Measurements from ENCODE around the gene SIAH3. TPM values are rescaled to one million over a fixed set of nuclear protein-coding genes. Genes with fewer than 3 reads are reported as not detected.

SIAH3 gene
- total RNA-seq, 1 experiment from 2014 or later, result not detected

- peak; percentile 8 for DNase-seq (ENCODE audit: low spot score)
Measured at GRCh38 chr13:45737571-45738017, 114.0 kb downstream of the SIAH3 start.

GRCh38 chr13:45733361-45733760 lies 118.2 kb downstream of the SIAH3 start:
- no peak for DNase-seq (ENCODE audit: low spot score)

DNA sequence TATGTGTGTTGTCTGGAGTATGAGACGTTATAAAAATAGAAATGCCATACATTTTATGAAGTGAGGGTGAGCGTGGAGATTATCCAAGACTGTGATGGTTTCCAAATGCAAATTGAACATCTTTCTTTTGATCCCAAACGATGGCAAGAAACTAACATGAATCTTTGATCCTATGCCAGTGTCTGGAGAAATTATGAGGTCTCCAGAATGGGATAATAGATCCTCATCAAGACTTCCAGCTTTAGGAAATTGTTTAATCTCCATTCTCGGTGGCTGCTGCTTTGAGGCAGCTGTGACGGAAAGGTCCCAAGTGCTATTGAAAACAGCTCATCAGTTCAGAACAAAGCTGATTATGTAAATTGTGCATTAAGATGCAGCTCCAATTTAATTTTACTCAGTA lies 118.6 kb downstream of the SIAH3 start:
- no peak for DNase-seq (ENCODE audit: low spot score)

- DNase-seq (ENCODE audit: low spot score), result no peak
Measured at GRCh38 chr13:45731455-45731854, 120.1 kb downstream of the SIAH3 start.

GRCh38 chr13:45728759-45729158 lies 122.8 kb downstream of the SIAH3 start:
- no peak for DNase-seq (ENCODE audit: low spot score)

Other genes with a start within 250 kb of the SIAH3 start
- gene ERICH6B, start 236.0 kb downstream of the SIAH3 start, total RNA-seq (2014; rRNA removed; shearing (Covaris generic)), result not detected in 2 replicates
- not detected in 2 replicates for gene CBY2, start 149.4 kb downstream of the SIAH3 start, total RNA-seq (2014; rRNA removed; shearing (Covaris generic))
- 2.0 and 6.2 TPM in 2 replicates for gene ZC3H13, start 201.0 kb upstream of the SIAH3 start, total RNA-seq (2014; rRNA removed; shearing (Covaris generic))